GM19324 (cell line): ENCODE results near the gene SRGAP3.

ENCODE experiments used
- ATAC-seq: cut with Tn5 transposase; IDR thresholded peaks from one replicate; pipeline ENCODE4 v1.9.1; 2021; ENCODE audit warnings: mild to moderate bottlenecking, moderate library complexity; ENCODE audit not compliant: unreplicated experiment, low FRiP score

The SRGAP3 gene

GRCh38 chr3:9180764-9181117 lies 68.7 kb downstream of the SRGAP3 start:
- no peak for ATAC-seq

- no peak for ATAC-seq
Measured at GRCh38 chr3:9179826-9180763, 69.4 kb downstream of the SRGAP3 start.

- no peak for ATAC-seq
Measured at GRCh38 chr3:9178697-9179096, 70.7 kb downstream of the SRGAP3 start.

- ATAC-seq, result no peak
Measured at GRCh38 chr3:9175421-9175820, 74.0 kb downstream of the SRGAP3 start.

GRCh38 chr3:9173445-9173844 lies 76.0 kb downstream of the SRGAP3 start:
- ATAC-seq, result no peak

GRCh38 chr3:9172851-9173321 lies 76.6 kb downstream of the SRGAP3 start:
- no peak for ATAC-seq

- no peak for ATAC-seq
Measured at GRCh38 chr3:9170851-9171160, 78.6 kb downstream of the SRGAP3 start.

GRCh38 chr3:9169956-9170850 lies 79.2 kb downstream of the SRGAP3 start:
- ATAC-seq, result no peak

- no peak for ATAC-seq
Measured at GRCh38 chr3:9169326-9169725, 80.1 kb downstream of the SRGAP3 start.

GRCh38 chr3:9168241-9168741 lies 81.2 kb downstream of the SRGAP3 start:
- peak; percentile 96 for ATAC-seq

- ATAC-seq, result no peak
Measured at GRCh38 chr3:9167222-9167621, 82.2 kb downstream of the SRGAP3 start.

GRCh38 chr3:9165421-9165820 lies 84.0 kb downstream of the SRGAP3 start:
- ATAC-seq, result no peak

- no peak for ATAC-seq
Measured at GRCh38 chr3:9163289-9163688, 86.2 kb downstream of the SRGAP3 start.

GRCh38 chr3:9161811-9162210 lies 87.6 kb downstream of the SRGAP3 start:
- no peak for ATAC-seq

GRCh38 chr3:9161298-9161697 lies 88.1 kb downstream of the SRGAP3 start:
- ATAC-seq, result no peak

GRCh38 chr3:9158865-9159630 lies 90.4 kb downstream of the SRGAP3 start:
- no peak for ATAC-seq

GRCh38 chr3:9157651-9158362 lies 91.6 kb downstream of the SRGAP3 start:
- no peak for ATAC-seq

GRCh38 chr3:9156604-9157003 lies 92.8 kb downstream of the SRGAP3 start:
- ATAC-seq, result no peak

GRCh38 chr3:9155028-9155427 lies 94.4 kb downstream of the SRGAP3 start:
- ATAC-seq, result no peak
